NT2/D1 (cell line): ENCODE measurements around the gene PROCR.
"Not testable (repeated sequence)": the region's sequence is repeated elsewhere in the genome, so short reads cannot be mapped to it uniquely, and the experiment has no call there.

Source experiments
- DNase-seq: peaks from one replicate; pipeline ENCODE4 v3.0.0-alpha.2; 2011; ENCODE audit warnings: low read depth, low spot score
- H3K27me3 ChIP-seq: 2 replicates; pipeline ENCODE4 v1.6.0; 2011; ENCODE audit warnings: mild to moderate bottlenecking; ENCODE audit not compliant: insufficient read length, insufficient read depth
- H3K36me3 ChIP-seq: 2 replicates; pipeline ENCODE4 v1.6.1; 2011; ENCODE audit warnings: mild to moderate bottlenecking, low read length, mixed read lengths; ENCODE audit not compliant: insufficient read depth, insufficient read length
- H3K4me1 ChIP-seq: 2 replicates; pipeline ENCODE4 v1.5.1; 2011; ENCODE audit not compliant: insufficient read depth, insufficient read length
- H3K4me3 ChIP-seq: 2 replicates; pipeline ENCODE4 v1.5.1; 2011; ENCODE audit warnings: low read depth; ENCODE audit not compliant: insufficient read length
- H3K9ac ChIP-seq: 2 replicates; pipeline ENCODE4 v1.6.0; 2011; ENCODE audit warnings: low read depth; ENCODE audit not compliant: insufficient read length
- H3K9me3 ChIP-seq: 2 replicates; pipeline ENCODE4 v1.5.1; 2011; ENCODE audit warnings: mild to moderate bottlenecking, low read length; ENCODE audit not compliant: insufficient read depth
- SUZ12 ChIP-seq: IDR thresholded peaks from 2 replicates; pipeline ENCODE4 v1.6.1; 2011; ENCODE audit not compliant: insufficient read length, insufficient read depth; ENCODE audit errors: extremely low read depth
- YY1 ChIP-seq: IDR thresholded peaks from 2 replicates; pipeline ENCODE4 v1.6.1; 2011; ENCODE audit not compliant: insufficient read length, insufficient read depth
- ZNF274 ChIP-seq: IDR thresholded peaks from 2 replicates; pipeline ENCODE4 v1.6.1; 2011; ENCODE audit warnings: mild to moderate bottlenecking, low read depth, low read length

PROCR gene

DNA sequence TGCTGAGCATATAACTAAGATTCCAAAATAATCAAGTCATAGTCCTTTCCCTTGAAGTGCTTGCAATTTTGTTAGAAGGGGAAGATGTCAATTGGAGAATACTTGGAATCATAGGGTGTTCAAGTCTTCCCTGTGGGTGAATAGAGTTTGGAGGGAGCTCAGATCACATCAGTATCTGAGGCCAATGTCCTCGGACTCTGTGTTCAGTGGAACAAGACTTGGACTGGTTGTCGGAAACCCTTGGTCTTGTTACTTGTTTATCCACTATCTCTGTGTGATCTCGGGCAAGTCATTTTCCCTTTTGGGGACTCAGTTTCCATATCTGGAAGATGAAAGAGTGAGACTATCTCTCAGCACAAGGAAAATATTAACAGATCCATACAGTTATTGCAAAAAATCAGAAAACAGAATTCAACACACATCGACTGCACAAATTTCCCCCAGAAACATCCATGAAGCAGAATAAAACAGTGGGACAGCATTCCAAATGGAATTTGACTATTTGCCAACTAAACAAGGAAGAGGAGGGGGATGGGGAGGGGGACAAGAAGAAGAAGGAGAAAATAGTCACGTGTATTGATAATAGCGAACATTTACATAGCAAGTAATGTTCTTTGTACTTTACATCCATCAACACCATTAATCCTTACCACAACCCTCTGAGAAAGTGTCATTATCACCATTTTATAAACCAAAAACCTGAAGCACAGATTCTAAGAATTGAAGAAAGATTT lies 20.9 kb upstream of the PROCR start:
- H3K4me1 ChIP-seq = no peaks in the 10 kb centered on the region
- no peak overlapping the region for H3K4me3 ChIP-seq
- no peaks in the 10 kb centered on the region for H3K27me3 ChIP-seq
- H3K36me3 ChIP-seq = no peaks in the 10 kb centered on the region
- TF ChIP-seq YY1 (no peak), SUZ12 (no peak), ZNF274 (no peak)
- no peak overlapping the region for H3K9ac ChIP-seq
- peaks cover 6% of the 10 kb centered on the region; the same call in 1 of the 2 replicates for H3K9me3 ChIP-seq
- no peak for DNase-seq

DNA sequence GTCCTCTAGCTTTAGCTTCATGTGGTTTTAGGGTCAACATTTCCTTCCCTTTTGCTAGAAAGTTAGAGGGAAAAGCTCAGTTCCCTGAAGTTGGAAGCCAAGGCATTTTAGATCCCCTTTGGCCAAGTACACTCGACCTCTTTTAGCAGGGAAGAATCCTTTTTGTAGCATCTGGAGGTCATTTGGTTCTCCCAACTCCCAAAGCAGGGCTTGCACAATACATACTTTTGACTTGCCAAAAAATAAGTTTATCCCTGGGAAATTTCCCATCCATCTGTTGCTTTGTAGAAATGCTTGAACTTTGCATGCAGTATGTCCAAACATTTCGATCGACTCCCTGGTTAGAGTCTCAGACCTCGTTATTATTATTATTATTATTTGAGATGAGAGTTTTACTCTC lies 20.1 kb upstream of the PROCR start:
- H3K27me3 ChIP-seq = no peaks in the 10 kb centered on the region
- TF ChIP-seq SUZ12 (no peak), ZNF274 (no peak), YY1 (no peak)
- DNase-seq = no peak
- no peaks in the 10 kb centered on the region for H3K36me3 ChIP-seq
- H3K4me1 ChIP-seq = no peaks in the 10 kb centered on the region
- H3K9me3 ChIP-seq = peaks cover 6% of the 10 kb centered on the region; the same call in 1 of the 2 replicates
- no peak overlapping the region for H3K9ac ChIP-seq
- no peak overlapping the region for H3K4me3 ChIP-seq

DNA sequence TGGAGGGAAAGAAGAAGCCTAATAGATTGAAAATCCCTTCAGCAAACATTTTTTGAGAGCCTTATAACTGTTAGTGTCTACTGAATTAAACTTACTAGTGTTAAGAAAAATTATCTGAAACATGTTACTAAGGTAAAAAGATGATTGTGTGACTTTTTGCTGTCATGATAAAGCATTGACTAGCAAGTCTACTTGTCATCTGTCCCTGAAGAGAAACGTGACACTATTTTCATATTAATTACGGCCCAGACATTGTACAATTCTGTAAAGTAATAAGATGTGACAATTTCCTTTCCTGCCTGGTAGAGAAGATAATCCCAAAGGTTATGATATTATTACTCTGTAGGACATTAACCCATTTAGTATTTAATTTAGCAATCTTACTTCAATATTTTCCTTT lies 15.9 kb upstream of the PROCR start:
- Histone ChIP-seq H3K36me3 (no peaks in the 10 kb centered on the region), H3K27me3 (no peaks in the 10 kb centered on the region), H3K9ac (no peak overlapping the region), H3K9me3 (peaks cover 6% of the 10 kb centered on the region; the same call in 1 of the 2 replicates), H3K4me3 (no peak overlapping the region), H3K4me1 (no peaks in the 10 kb centered on the region)
- no peak for DNase-seq
- TF ChIP-seq YY1 (no peak), SUZ12 (no peak), ZNF274 (no peak)

DNA sequence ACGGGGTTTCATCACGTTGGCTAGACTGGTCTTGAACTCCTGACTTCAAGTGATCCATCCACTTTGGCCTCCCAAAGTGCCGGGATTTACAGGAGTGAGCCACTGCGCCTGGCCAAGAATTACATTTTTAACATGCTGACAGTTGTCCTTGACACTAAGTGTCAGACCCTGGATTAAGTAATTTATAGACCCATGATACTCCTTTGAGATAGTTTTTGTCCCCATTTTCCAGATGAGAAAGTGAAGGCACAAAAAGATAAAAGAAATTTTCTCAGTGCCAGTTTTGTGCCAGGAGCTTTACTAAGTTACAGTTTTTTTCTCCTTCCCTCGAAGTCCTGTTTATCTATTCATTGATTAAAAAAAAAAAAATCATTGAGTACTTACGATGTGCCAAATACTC lies 14.9 kb upstream of the PROCR start:
- Histone ChIP-seq H3K27me3 (no peaks in the 10 kb centered on the region), H3K36me3 (no peaks in the 10 kb centered on the region), H3K4me1 (no peaks in the 10 kb centered on the region), H3K4me3 (no peak overlapping the region), H3K9me3 (peaks cover 6% of the 10 kb centered on the region; the same call in 1 of the 2 replicates), H3K9ac (no peak overlapping the region)
- no peak for TF ChIP-seq YY1
- no peak for TF ChIP-seq ZNF274
- no peak for TF ChIP-seq SUZ12
- no peak for DNase-seq

DNA sequence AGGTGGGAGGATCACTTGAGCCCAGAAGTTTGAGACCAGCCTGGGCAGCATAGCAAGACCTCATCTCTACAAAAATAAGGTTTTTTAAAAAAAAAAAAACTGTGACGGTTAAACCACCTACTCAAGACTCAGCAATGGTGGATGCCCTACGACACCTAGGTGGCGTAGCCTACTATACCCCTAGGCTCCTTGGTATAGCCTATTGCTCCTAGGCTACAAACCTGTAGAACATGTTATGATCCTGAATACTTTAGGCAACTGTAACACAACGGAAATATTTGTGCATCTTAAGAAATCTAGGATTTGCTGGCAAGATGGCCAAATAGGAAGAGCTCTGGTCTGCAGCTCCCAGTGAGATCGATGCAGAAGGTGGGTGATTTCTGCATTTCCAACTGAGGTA lies 11.5 kb upstream of the PROCR start:
- not testable (repeated sequence) for DNase-seq

DNA sequence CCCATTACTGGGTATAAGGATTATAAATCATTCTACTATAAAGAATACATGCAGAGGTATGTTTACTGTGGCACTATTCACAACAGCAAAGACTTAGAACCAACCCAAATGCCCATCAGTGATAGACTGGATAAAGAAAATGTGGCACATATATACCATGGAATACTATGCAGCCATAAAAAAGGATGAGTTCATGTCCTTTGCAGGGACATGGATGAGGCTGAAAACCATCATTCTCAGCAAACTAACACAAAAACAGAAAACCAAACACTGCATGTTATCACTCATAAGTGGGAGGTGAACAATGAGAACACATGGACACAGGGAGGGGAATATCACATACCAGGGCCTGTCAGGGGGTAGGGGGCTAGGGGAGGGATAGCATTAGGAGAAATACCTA lies 7.3 kb upstream of the PROCR start:
- not testable (repeated sequence) for DNase-seq, H3K4me1 ChIP-seq, H3K36me3 ChIP-seq, H3K27me3 ChIP-seq, H3K9ac ChIP-seq, H3K9me3 ChIP-seq, H3K4me3 ChIP-seq

More for the DNA sequence above, 11.5 kb upstream of the PROCR start:
- not testable (repeated sequence) for H3K9ac ChIP-seq, H3K27me3 ChIP-seq, H3K9me3 ChIP-seq, H3K36me3 ChIP-seq, H3K4me3 ChIP-seq, H3K4me1 ChIP-seq

DNA sequence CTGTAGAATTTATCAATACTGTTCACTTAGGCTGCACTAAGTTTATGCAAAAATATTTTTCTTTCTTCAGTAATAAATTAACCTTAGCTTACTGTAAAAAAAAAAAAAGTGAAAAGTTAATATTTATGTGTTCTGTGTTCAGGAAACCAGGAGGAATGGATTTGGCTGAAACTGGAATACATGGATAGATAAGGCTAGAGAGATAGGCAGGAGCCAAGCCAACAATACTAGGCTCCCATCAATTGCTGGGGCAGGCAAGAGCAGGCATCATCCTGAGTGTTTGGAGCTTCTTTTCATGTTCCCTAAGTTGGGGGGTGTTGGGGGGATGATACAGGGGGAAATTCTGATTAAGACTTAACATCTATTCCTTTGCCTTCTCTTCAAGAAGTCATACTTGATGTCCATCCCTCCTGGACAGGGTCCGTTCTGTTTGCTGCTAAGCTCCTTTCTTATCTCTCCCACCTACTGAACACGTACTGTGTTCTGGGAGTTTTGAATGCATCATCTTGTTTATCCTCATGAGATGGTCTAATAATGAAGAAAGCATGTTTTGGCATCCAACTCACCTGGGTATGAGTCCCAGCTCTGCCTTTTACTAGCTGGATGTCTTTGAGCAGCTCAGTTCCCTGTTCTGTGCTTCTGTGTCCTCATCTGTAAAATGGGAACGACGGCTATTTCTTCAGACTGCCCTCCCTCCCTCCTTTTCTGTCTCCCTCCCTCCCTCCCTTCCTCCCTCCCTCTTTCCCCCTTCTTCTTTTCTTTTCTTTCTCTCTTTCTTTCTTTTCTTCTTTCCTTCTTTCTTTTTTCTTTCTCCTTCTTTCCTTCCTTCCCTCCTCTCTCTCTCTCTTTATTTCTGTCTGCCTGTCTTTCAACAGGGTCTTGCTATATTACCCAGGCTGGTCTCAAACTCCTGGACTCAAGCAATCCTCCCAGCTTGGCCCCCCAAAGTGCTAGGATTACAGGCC lies 6.4 kb upstream of the PROCR start:
- Histone ChIP-seq H3K4me1 (peaks cover 9% of the 10 kb centered on the region), H3K4me3 (no peak overlapping the region), H3K9ac (no peak overlapping the region), H3K36me3 (no peaks in the 10 kb centered on the region), H3K27me3 (no peaks in the 10 kb centered on the region), H3K9me3 (no peaks in the 10 kb centered on the region)
- DNase-seq = no peak
- no peak for TF ChIP-seq ZNF274
- no peak for TF ChIP-seq YY1
- TF ChIP-seq SUZ12 = no peak
